Natural killer cell (primary cell): ENCODE results near the gene NR1H2. TPM values are rescaled to one million over a fixed set of nuclear protein-coding genes. Genes with fewer than 3 reads are reported as not detected.

Experiments used
- ATAC-seq, 3 donors: fragments of 150-1000 bp in 2 of 3; fragments of 200-7000 bp in 1 of 3; cut with Tn5 transposase; 1 replicate in 1 of 3; 2 replicates in 2 of 3; pipeline ENCODE4 v1.10.0; 2021; ENCODE audit warnings: mild to moderate bottlenecking in 2 of 3, moderate library complexity in 2 of 3
- DNase-seq, 2 donors: peaks; one replicate each; pipeline versions ENCODE4 v3.0.0 to v3.0.0-alpha.2; 2013 to 2021; ENCODE audit warnings: mixed read lengths in 1 of 2
- H3K27ac ChIP-seq: one replicate; pipeline ENCODE4 v1.5.1; 2013; ENCODE audit warnings: mild to moderate bottlenecking, low read length
- H3K27me3 ChIP-seq: one replicate; pipeline ENCODE4 v1.6.1; 2013; ENCODE audit warnings: low read length; ENCODE audit not compliant: control insufficient read depth, insufficient read depth
- H3K36me3 ChIP-seq: one replicate; pipeline ENCODE4 v1.6.1; 2013; ENCODE audit warnings: low read length; ENCODE audit not compliant: control insufficient read depth, insufficient read depth
- H3K4me1 ChIP-seq: one replicate; pipeline ENCODE4 v1.6.1; 2013; ENCODE audit warnings: low read length; ENCODE audit not compliant: control insufficient read depth, insufficient read depth
- H3K4me3 ChIP-seq: one replicate; pipeline ENCODE4 v1.5.1; 2013; ENCODE audit warnings: low read length
- H3K9me3 ChIP-seq: one replicate; pipeline ENCODE4 v1.6.1; 2013; ENCODE audit warnings: low read length; ENCODE audit not compliant: control insufficient read depth, insufficient read depth
- H3K27ac Mint-ChIP-seq, 2 donors: one replicate each; pipeline ENCODE4 v1.8.0; 2022; ENCODE audit warnings: mild to moderate bottlenecking in 2 of 2, mixed read lengths in 2 of 2, moderate library complexity in 1 of 2
- H3K27me3 Mint-ChIP-seq, 2 donors: one replicate each; pipeline ENCODE4 v1.8.0; 2022; ENCODE audit warnings: low read depth in 2 of 2, mixed read lengths in 2 of 2
- H3K36me3 Mint-ChIP-seq: one replicate; pipeline ENCODE4 v1.8.0; 2022; ENCODE audit warnings: mixed read lengths
- H3K4me1 Mint-ChIP-seq, 2 donors: one replicate each; pipeline ENCODE4 v1.8.0; 2022; ENCODE audit warnings: mixed read lengths in 2 of 2
- H3K4me3 Mint-ChIP-seq: one replicate; pipeline ENCODE4 v1.8.0; 2022; ENCODE audit warnings: mild to moderate bottlenecking, moderate library complexity, mixed read lengths
- H3K9me3 Mint-ChIP-seq, 2 donors: one replicate each; pipeline ENCODE4 v1.8.0; 2022; ENCODE audit warnings: mixed read lengths in 2 of 2
- CTCF ChIP-seq: fragments of 200-600 bp; IDR thresholded peaks from one replicate; pipeline ENCODE4 v1.8.0; 2022; ENCODE audit warnings: antibody characterized with exemption
- WGBS: methylation state at CpG from one replicate; pipeline ENCODE4 v1.1.7; 2013; ENCODE audit warnings: missing lambda C conversion rate; ENCODE audit not compliant: insufficient coverage; 5-methylcytosine and 5-hydroxymethylcytosine counted together
- intact Hi-C: fragments of 100-400 bp; cut with micrococcal nuclease; formaldehyde crosslinking; loops from one replicate; pipeline ENCODE4 v1.14.2; 2022
- total RNA-seq, 4 donors: library from RNA; stranded (reverse); fragments of 120-200 nt in 1 of 4; gene quantifications; one replicate each; pipeline versions ENCODE4 v1.2.3 to v1.2.4, GENCODE V29; 2013 to 2022

The NR1H2 gene
- total RNA-seq, 3 donors from 2014 or later (not counting 1 experiment from before 2014, with no cell fraction given): 185 to 217 (median 211) TPM

GRCh38 chr19:50380751-50381151 is 4.5 kb downstream of the NR1H2 start:
- no peak for TF ChIP-seq CTCF
- ATAC-seq (no peak), DNase-seq (peak in 1 of 2 donors; percentile 7)
- Histone ChIP-seq H3K36me3 (peaks cover 49% of the 10 kb centered on the region), H3K9me3 (no peaks in the 10 kb centered on the region), H3K4me1 (peaks cover 29% of the 10 kb centered on the region), H3K27me3 (no peaks in the 10 kb centered on the region), H3K27ac (no peak overlapping the region), H3K4me3 (no peak overlapping the region)
- Mint-ChIP-seq H3K27ac (peak overlapping the region; percentile 47 to 51), H3K9me3 (no peaks in the 10 kb centered on the region), H3K36me3 (no peaks in the 10 kb centered on the region), H3K4me1 (peaks cover 36 to 52% of the 10 kb centered on the region in 2 donors), H3K27me3 (no peaks in the 10 kb centered on the region), H3K4me3 (no peak overlapping the region)
- WGBS: 93% methylated on average over 7 of the region's 8 CpGs
- intact Hi-C loops: no loop called here

- no peaks in the 10 kb centered on the region for H3K36me3 Mint-ChIP-seq
- intact Hi-C loops: no loop called here
Measured at GRCh38 chr19:50381881-50382729, 5.8 kb downstream of the NR1H2 start.

GRCh38 chr19:50383001-50383851 is 7.0 kb downstream of the NR1H2 start:
- peaks cover 41% of the 10 kb centered on the region for H3K36me3 ChIP-seq
- Mint-ChIP-seq H3K27me3 (no peaks in the 10 kb centered on the region), H3K36me3 (no peaks in the 10 kb centered on the region), H3K9me3 (no peaks in the 10 kb centered on the region), H3K4me1 (peaks cover 30 to 40% of the 10 kb centered on the region in 2 donors), H3K4me3 (peak overlapping the region; percentile 98), H3K27ac (peak overlapping the region; percentile 94 to 97)
- ATAC-seq: no peak
- DNase-seq: peak in 1 of 2 donors; percentile 27
- no peak for TF ChIP-seq CTCF
- peaks cover 21% of the 10 kb centered on the region for H3K4me1 ChIP-seq
- H3K9me3 ChIP-seq: no peaks in the 10 kb centered on the region
- H3K27ac ChIP-seq: peak overlapping the region; percentile 78
- 68% methylated on average over 21 of the region's 21 CpGs for WGBS
- H3K27me3 ChIP-seq: no peaks in the 10 kb centered on the region
- H3K4me3 ChIP-seq: peak overlapping the region; percentile 34
- intact Hi-C loops: no loop called here

More at GRCh38 chr19:50381881-50382729, 5.8 kb downstream of the NR1H2 start:
- ATAC-seq (no peak), DNase-seq (peak in 1 of 2 donors; percentile 28)
- Mint-ChIP-seq H3K4me3 (no peak overlapping the region), H3K9me3 (no peaks in the 10 kb centered on the region), H3K27ac (peak overlapping the region; percentile 51 to 97), H3K4me1 (peaks cover 30 to 43% of the 10 kb centered on the region in 2 donors), H3K27me3 (no peaks in the 10 kb centered on the region)
- Histone ChIP-seq H3K27me3 (no peaks in the 10 kb centered on the region), H3K36me3 (peaks cover 49% of the 10 kb centered on the region), H3K4me3 (no peak overlapping the region), H3K27ac (no peak overlapping the region), H3K4me1 (peaks cover 22% of the 10 kb centered on the region), H3K9me3 (no peaks in the 10 kb centered on the region)
- TF ChIP-seq CTCF: no peak
- 95% methylated on average over 58 of the region's 58 CpGs for WGBS
